GM15510 (cell line): Measurements from ENCODE around the gene ATXN1.

Source experiments
- POLR2A ChIP-seq: IDR thresholded peaks from 3 replicates; pipeline ENCODE4 v1.6.1; 2011; ENCODE audit warnings: borderline replicate concordance; ENCODE audit not compliant: insufficient read length; ENCODE audit errors: extremely low read depth

ATXN1 gene

DNA sequence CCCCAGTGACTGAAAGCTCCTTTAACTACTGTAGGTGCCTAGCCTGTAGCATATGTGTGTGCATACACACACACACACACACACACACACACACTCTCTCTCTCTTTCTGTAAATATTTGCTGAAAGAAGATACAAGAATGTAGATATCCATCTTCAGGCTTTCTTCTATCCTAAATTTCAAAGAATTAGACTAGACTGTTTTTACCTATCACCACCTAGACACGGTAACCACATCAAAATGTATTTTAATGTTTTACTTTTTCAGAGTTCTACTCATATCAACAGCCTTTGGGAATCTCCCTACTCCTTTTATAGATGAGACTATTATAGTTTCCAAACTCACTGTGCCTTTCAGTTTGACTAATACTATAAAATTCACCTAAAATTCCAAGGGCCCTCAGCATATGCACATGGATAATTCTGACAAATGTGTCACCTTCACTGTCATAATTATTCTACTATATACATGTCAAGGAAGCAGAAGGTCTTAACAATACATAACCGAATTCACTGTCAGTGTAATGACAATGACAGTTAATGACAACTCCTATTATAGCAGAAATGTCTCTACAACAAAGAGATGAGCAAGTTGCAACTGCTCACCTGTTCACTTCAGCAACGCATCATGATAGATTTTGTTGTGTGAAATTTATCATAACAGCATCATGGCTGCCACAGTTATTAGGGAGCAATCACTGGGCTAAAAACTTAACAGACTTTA is 286.3 kb downstream of the ATXN1 start:
- no peak for TF ChIP-seq POLR2A

DNA sequence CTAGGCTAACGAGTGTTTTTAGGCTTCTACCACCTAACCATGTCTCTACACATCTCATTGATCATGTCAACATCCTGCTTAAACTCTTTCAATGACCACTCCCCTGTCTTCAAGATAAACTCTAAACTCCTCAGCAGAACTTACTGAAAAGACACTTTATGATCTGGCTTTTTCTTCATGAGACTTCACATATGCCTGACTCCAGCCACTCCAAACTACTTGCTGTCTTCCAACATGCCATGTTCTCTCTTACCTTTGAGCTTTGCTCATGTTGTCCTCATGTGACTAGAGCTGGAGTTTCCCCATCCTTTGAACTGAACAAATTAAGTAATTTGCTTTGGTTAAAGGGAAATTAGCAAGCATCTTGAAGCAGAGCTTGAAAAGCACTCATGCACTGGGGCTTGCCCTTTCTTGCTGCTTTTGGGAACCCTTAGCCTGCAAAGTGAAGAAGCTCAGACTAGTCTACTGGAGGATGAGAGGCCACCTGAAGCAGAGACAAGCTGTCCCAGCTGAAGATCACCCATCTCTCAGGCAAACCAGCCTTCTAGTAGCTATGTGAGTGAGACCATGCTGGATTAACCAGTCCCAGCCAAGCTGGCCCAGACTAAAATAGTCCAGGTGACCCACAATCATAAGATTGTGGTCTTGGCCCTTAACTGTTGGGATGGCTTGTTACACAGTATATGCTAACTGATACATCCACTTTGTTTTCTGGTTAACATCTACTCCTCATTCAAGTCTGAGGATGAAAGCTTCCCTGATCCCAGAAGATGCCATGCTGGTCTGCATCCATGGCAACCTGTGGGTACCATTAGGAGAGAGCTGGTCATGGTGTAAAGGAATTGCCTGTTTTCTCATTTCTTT is 287.1 kb downstream of the ATXN1 start:
- TF ChIP-seq POLR2A = no peak

DNA sequence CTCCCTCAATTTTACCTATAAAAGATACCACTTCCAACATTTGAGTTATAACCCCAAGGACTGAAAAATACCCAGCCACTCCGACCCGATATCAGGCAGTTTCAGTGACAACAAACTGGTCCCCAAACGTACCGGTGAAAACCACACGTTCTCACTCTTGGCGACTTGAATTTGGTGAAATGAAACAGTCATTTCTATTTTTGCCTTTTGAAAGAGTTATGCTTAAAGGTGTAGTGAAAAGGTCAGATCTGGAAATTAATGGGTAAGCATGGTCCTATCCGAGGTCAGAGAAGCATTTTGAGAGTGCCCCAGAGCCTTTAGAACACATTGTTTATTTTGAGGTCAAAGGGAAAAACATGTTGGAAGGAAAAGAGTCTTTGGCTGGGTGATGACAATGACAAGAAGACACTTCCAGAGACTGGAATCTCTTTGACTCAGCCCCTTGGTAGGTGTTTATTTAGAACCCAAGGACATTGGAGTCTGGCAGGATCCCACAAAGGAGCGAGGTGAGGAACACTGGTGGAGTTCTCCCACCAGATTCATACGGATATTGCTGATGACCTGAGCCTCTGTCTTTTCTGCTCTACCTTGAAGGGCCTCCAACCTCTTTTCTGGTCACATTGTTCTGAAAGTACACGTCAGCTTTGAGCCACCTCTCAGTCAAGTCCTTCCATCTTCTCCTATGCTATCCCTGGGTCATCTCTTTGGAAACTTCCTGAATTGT is 287.9 kb downstream of the ATXN1 start:
- no peak for TF ChIP-seq POLR2A

DNA sequence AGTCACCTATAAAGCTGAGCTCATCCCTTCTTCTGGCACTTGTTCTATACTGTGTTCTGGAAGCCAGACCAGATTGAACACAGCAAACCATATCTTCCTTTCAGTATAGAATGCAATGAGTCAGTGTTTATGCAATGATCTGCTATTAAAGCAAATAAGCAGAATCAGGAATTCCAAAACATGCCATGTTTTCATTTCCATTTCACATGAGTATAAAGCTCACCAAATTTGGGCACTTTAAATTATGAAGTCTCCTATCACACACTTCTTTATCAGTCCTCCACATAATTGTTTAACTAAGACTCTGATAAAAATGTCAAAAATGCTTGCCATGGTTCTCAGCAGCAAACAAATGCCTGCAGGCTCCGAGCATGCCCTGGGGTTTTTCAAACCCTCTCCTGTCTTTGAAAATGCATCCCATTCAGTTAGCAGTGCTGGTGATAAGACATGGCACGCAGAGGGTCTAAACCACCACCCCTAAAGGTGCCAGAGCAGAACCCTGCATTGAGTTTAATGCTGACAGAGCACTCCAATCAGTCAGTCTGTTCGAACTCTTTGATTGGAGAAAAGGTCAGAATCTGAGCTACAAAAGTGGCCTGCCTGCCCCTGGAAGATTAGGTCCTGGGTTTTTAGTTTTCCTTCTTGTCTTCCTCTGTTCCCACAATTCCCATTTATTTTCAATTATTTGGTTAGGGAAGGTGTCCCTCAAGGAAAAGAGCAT is 288.8 kb downstream of the ATXN1 start:
- no peak for TF ChIP-seq POLR2A

DNA sequence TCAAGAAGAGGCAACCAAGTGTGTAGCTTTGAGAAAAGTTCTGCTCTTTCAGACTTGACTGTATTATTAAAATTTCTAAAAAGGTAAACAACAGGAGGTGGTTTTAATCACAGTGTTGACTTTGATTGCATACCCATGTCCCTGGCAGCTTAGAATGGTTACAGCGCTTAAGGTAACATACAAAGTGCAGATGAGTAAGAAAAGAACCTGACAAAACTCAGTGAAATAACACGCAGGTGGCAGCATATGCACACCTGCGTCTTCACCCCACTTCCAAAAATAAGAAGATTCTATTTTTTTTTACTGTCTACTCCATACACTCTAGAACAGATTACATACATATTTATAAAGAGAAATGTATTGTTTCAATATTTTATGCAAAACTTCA is 289.4 kb downstream of the ATXN1 start:
- no peak for TF ChIP-seq POLR2A

DNA sequence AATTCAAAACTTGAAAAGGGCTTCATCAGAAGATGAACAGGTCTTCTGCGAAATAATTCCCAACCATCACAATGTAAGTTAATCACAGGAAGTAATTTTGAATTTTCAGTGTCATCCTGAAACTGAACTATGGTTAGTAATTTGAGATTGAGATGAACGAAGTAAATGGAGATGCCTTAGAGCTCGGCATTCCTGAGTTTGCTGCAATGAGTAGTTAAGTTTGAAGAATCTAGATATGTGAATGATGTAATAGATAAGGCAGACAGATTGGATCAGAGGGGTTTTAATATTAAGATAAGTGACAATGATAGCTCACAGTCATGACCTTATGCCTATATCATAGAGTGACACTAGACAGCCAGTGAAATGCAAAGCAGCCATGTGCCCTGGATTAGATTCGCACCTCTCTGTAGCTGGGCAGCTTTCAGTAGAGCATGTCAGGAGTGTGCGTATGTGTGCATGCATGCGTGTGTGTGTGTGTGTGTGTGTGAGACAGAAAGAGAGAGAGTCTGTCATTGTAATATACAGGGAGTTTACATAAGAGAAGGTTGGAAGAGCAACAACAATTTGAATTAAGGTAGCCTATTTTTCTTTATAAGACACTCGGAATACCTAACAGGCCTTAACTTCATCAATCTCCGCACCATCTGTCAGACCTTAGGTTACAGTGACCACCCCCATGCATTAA is 289.9 kb downstream of the ATXN1 start:
- no peak for TF ChIP-seq POLR2A

DNA sequence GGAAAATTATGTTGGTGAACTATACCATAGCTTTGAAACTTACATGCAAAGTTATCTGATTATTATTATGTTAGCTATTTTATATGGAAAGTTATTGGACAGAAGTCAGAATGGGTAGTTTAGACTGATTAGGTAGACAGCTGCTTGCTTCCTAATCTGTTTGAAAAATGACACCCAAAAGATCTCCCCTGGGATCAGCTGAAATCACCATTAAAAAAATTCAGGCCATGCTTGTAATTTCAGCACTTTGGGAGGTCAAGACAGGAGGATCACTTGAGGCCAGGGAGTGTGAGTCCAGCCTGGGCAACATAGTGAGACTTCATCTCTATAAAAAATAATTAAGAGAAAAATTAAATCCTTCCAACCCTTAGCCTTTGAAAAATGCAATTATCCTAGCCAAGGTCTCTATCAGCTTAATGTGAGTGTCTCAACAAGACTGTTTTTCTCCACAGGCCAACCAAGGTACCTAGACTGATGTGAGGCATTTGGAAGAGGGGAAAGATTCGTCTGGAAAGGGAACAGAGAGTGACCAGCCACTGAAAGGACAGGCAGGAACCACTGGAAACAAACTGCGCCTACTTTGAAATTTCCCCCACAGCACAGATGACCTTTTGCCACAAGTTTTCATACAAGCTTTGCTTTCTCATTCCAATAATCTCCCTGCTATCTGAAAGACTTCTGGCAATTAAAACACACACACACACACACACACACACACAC is 290.6 kb downstream of the ATXN1 start:
- TF ChIP-seq POLR2A = no peak

DNA sequence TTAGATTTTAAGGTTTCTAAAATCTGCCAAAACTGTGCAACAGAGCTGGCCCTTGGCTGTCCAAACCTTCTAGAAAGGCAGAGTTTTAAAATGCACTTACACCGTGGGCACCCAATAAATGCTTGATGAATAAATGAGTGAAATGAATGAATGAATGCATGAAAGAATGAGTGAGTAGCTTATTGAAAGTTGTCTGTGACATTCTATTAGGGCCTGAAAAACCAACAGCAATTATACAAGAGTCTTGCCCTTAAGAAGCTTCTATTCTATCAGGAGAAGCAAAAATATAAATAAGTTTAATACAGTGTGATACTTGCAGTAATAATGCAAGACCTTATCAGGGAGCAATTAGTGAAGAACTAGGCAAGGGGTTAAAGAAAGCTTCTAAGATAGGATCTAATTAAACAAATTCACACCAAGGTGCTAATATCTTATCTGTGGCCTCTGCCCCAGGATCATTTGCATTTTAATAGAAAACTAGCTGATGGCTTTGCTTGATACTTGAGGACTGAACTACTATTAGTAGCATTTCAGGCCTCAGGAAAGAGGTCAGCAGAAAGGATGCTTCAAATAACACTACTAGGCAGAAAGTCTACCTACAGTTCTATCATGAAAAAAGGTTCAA is 292.2 kb downstream of the ATXN1 start:
- TF ChIP-seq POLR2A = no peak

DNA sequence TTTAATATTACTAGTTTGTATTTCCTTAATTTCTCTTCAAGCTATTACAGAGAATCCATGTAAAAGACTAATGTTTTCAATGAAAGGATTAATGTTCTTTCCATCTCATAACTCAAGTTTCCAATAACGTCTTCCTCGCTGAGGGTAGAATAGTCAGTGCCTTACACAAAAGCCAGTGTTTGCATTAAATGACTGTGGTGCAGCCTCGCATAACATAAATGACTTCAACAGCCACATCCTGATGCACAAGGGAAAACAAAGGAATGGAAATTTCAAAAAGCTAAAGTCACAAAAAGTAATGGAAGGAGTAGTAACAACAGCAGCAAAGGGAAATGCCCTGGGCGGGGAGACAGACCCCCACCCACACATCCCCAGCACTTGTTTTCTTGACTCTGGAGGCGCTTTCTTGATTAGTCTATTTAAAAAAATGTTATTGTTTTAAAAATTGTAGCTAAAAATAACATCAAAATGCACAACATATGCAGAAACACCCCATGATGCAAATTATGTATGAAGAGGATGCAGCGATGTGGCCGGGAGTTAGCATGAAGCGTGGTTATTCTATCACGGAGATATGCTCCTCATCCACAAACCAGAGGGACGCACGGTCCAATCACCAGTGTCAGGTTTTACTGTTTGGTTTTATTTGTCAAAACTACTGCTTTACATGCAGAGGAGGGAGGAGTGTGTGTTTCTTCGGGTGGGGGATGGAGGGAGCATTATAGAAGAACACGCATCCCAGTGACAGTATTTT is 294.3 kb downstream of the ATXN1 start:
- no peak for TF ChIP-seq POLR2A

DNA sequence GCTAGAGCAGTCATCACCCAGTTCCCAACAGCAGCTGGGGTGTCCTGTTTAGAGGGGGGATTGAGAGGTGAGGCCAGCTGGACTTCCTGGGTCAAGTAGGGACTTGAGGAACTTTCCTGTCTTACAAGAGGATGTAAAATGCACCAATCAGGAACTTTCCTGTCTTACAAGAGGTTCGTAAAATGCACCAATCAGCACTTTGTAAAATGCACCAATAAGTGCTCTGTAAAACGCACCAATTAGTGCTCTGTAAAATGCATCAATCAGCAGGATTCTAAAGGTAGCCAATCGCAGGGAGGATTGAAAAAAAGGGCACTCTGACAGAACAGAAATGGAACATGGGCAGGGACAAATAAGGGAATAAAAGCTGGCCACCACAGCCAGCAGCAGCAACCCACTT is 297.2 kb downstream of the ATXN1 start:
- TF ChIP-seq POLR2A = no peak

DNA sequence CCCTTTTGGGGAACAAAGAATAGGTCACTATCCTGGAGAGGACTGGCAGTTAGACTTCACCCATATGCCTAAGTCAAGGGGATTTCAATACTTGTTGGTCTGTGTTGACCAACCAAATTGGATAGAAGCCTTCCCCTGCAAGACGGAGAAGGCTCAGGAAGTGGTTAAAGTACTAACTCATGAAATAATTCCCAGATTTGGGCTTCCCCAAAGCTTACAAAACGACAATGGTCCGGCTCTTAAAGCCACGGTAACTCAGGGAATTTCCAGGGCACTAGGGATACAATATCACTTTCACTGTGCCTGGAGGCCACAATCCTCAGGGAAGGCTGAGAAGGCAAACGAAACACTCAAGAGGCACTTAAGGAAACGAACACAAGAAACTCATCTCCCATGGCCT is 299.8 kb downstream of the ATXN1 start:
- TF ChIP-seq POLR2A = no peak

DNA sequence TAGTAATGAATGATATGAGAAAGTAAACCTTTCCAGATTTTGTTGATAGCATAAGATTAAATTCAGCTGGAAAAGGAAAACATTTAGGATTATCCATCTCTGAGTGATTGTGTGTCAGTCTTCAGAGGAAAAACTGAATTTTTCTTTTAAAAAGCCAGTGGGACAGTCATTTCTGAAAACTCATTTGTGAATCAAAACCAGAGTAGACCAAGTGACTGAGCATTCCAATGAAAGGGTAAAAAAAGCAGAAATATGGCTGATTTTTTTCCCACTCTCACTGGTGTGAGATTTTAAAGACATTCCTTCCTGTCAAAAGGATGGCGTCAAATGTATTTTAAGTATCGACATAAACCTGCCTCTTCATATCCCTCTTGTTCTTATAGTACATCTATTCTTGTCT is 308.9 kb downstream of the ATXN1 start:
- no peak for TF ChIP-seq POLR2A

DNA sequence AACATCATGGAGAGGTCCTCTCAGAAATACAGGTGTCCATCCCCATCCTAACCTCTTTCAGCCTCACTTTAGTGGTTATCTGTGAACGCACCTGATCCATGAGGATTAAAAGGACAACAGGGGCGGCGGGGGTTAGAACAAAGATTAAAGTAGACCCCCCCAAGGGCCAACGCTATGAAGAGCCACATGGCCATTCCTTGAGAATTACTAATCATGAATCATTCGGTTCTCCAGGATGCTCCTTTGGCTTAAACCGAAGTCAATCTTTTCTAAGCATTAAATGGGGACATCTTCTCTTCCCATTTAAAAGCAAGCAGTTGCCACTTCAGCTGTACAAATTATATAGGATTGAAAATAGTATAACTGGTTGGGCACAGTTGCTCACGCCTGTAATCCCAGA is 310.4 kb downstream of the ATXN1 start:
- no peak for TF ChIP-seq POLR2A

DNA sequence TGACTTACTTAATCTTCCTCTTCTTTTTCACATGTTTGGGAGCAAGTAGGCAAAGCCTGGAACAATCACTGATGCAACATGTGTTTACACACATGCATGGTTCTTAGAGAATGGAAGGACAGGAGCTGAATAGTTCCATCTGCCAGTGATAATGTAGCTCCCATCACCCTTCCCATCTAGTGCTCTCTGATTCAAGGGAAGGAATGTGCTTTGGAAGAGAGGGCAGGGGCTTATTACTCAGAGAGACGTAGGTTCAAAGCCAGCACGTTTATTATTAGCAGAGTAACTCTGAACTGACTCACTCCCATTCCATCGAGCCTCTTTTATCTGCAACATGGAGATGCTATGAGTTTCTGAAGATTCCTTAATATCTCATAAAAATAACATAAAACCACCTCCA is 311.0 kb downstream of the ATXN1 start:
- TF ChIP-seq POLR2A = no peak
